CD14-positive monocyte (primary cell): ENCODE results near the gene PTPRE. TPM values are rescaled to one million over a fixed set of nuclear protein-coding genes. Genes with fewer than 3 reads are reported as not detected.

Source experiments
- DNase-seq, 3 donors: peaks; one replicate each; pipeline ENCODE4 v3.0.0-alpha.2; 2011 to 2022
- H2AFZ ChIP-seq: 2 replicates; pipeline ENCODE4 v1.6.0; 2012; ENCODE audit warnings: mild to moderate bottlenecking, low read depth, low read length, inconsistent platforms; ENCODE audit not compliant: insufficient read depth, poor library complexity, severe bottlenecking
- H3K27ac ChIP-seq, 2 donors: 1 replicate in 1 of 2; 2 replicates in 1 of 2; pipeline ENCODE4 v1.5.1; 2012 to 2013; ENCODE audit warnings: low read length in 2 of 2, control low read depth in 1 of 2, inconsistent platforms in 1 of 2, low read depth in 1 of 2, mild to moderate bottlenecking in 1 of 2
- H3K27me3 ChIP-seq, 2 donors: one replicate each; pipeline versions ENCODE4 v1.6.0 to v1.6.1; 2011 to 2013; ENCODE audit warnings: low read length in 2 of 2; ENCODE audit not compliant: control insufficient read depth in 2 of 2, insufficient read depth in 2 of 2
- H3K36me3 ChIP-seq, 2 donors: replicated peaks in 1 of 2; 1 replicate in 1 of 2; 2 replicates in 1 of 2; pipeline versions ENCODE4 v1.5.1 to v1.6.1; 2012 to 2013; ENCODE audit warnings: low read length in 2 of 2, control low read depth in 1 of 2, inconsistent platforms in 1 of 2, mild to moderate bottlenecking in 1 of 2; ENCODE audit not compliant: insufficient read depth in 2 of 2, control insufficient read depth in 1 of 2
- H3K4me1 ChIP-seq, 2 donors: 1 replicate in 1 of 2; 2 replicates in 1 of 2; pipeline versions ENCODE4 v1.5.1 to v1.6.1; 2012 to 2013; ENCODE audit warnings: low read length in 2 of 2, control low read depth in 1 of 2, inconsistent platforms in 1 of 2, mild to moderate bottlenecking in 1 of 2, moderate library complexity in 1 of 2; ENCODE audit not compliant: insufficient read depth in 2 of 2, control insufficient read depth in 1 of 2
- H3K4me2 ChIP-seq: replicated peaks from 2 replicates; pipeline ENCODE3; 2012; ENCODE audit warnings: low read length, moderate library complexity, mild to moderate bottlenecking; ENCODE audit not compliant: poor library complexity, severe bottlenecking; ENCODE audit errors: extremely low read depth
- H3K4me3 ChIP-seq, 3 experiments: fragments of 200-600 bp in 1 of 3; sonication (generic) in 1 of 3; replicated peaks in 1 of 3; 1 replicate in 2 of 3; 2 replicates in 1 of 3; pipeline ENCODE4 v1.5.1; 2011 to 2013; ENCODE audit warnings: low read length in 3 of 3, mild to moderate bottlenecking in 3 of 3, control low read depth in 2 of 3, low read depth in 2 of 3, inconsistent platforms in 1 of 3, moderate library complexity in 1 of 3
- H3K79me2 ChIP-seq: 2 replicates; pipeline ENCODE4 v1.6.0; 2012; ENCODE audit warnings: mild to moderate bottlenecking, control low read depth, inconsistent platforms, low read length, moderate library complexity; ENCODE audit not compliant: insufficient read depth
- H3K9ac ChIP-seq: 2 replicates; pipeline ENCODE4 v1.6.0; 2017; ENCODE audit warnings: low read length, mild to moderate bottlenecking; ENCODE audit not compliant: insufficient read depth, poor library complexity, severe bottlenecking
- H3K9me3 ChIP-seq, 2 donors: replicated peaks in 1 of 2; 1 replicate in 1 of 2; 2 replicates in 1 of 2; pipeline versions ENCODE4 v1.5.1 to v1.6.1; 2012 to 2013; ENCODE audit warnings: low read length in 2 of 2, control low read depth in 1 of 2; ENCODE audit not compliant: control insufficient read depth in 1 of 2, insufficient read depth in 1 of 2
- H4K20me1 ChIP-seq: 2 replicates; pipeline ENCODE4 v1.6.0; 2012; ENCODE audit warnings: mild to moderate bottlenecking, low read length, control low read depth, moderate library complexity; ENCODE audit not compliant: insufficient read depth
- H3K27ac Mint-ChIP-seq, 7 donors: one replicate each; pipeline ENCODE4 v1.8.0; 2020; ENCODE audit warnings: mild to moderate bottlenecking in 7 of 7, mixed read lengths in 7 of 7, moderate library complexity in 6 of 7, inconsistent platforms in 2 of 7
- H3K27me3 Mint-ChIP-seq, 3 donors: one replicate each; pipeline ENCODE4 v1.8.0; 2021 to 2022; ENCODE audit warnings: low read depth in 3 of 3, mild to moderate bottlenecking in 3 of 3, mixed read lengths in 3 of 3, moderate library complexity in 3 of 3, inconsistent platforms in 1 of 3
- H3K36me3 Mint-ChIP-seq, 2 donors: one replicate each; pipeline ENCODE4 v1.8.0; 2020; ENCODE audit warnings: mixed read lengths in 2 of 2, inconsistent platforms in 1 of 2, mild to moderate bottlenecking in 1 of 2
- H3K4me1 Mint-ChIP-seq: one replicate; pipeline ENCODE4 v1.8.0; 2020; ENCODE audit warnings: mild to moderate bottlenecking, mixed read lengths
- H3K4me3 Mint-ChIP-seq, 2 donors: one replicate each; pipeline ENCODE4 v1.8.0; 2020; ENCODE audit warnings: mild to moderate bottlenecking in 2 of 2, mixed read lengths in 2 of 2, moderate library complexity in 1 of 2
- H3K9me3 Mint-ChIP-seq, 7 donors: one replicate each; pipeline ENCODE4 v1.8.0; 2020 to 2022; ENCODE audit warnings: mixed read lengths in 7 of 7, mild to moderate bottlenecking in 6 of 7, moderate library complexity in 6 of 7, inconsistent platforms in 2 of 7
- CTCF ChIP-seq: fragments of 200-600 bp; IDR thresholded peaks from one replicate; pipeline ENCODE4 v1.8.0; 2022; ENCODE audit warnings: antibody characterized with exemption, mild to moderate bottlenecking
- WGBS: methylation state at CpG from one replicate; pipeline ENCODE4 v1.1.5; 2013; ENCODE audit warnings: missing lambda C conversion rate; ENCODE audit not compliant: insufficient coverage; 5-methylcytosine and 5-hydroxymethylcytosine counted together
- intact Hi-C, 2 donors: fragments of 100-400 bp; cut with micrococcal nuclease; formaldehyde crosslinking; loops; one replicate each; pipeline versions ENCODE4 v1.15.0 to v1.15.1; 2023
- polyA plus RNA-seq, 3 donors: library from polyadenylated mRNA; depleted of rRNA in 1 of 3; unstranded in 2 of 3; stranded (reverse) in 1 of 3; fragments of 300-500 nt in 2 of 3; fragments of >200 nt in 1 of 3; fragmentation: Illumina TruSeq in 2 of 3; gene quantifications; 1 replicate in 2 of 3; 2 replicates in 1 of 3; pipeline ENCODE4 v1.2.3, GENCODE V29; 2012 to 2021

Gene PTPRE
- polyA plus RNA-seq, 3 donors, result 95.2 to 271 (median 125) TPM

GRCh38 chr10:128052696-128053095 is 145.8 kb downstream of the PTPRE start:
- Mint-ChIP-seq H3K36me3 (peaks cover 92 to 96% of the 10 kb centered on the region in 2 donors), H3K4me3 (peak overlapping the region; percentile 96 to 99), H3K4me1 (peaks cover 75% of the 10 kb centered on the region), H3K27me3 (peaks cover 0 to 14% (median 0%) of the 10 kb centered on the region in 3 donors), H3K27ac (peak overlapping the region; percentile 97 to 100 (median 98)), H3K9me3 (peaks cover 0 to 2% (median 0%) of the 10 kb centered on the region in 7 donors)
- H4K20me1 ChIP-seq, result peaks cover 94% of the 10 kb centered on the region
- no peak for DNase-seq
- 97% methylated on average over 7 of the region's 7 CpGs for WGBS
- H3K4me1 ChIP-seq, result peaks cover 80 to 92% of the 10 kb centered on the region in 2 donors
- H3K4me2 ChIP-seq, result peak overlapping the region; percentile 94
- H3K27ac ChIP-seq, result peak overlapping the region; percentile 94 to 98
- no peaks in the 10 kb centered on the region for H3K27me3 ChIP-seq
- H3K9ac ChIP-seq, result no peak overlapping the region
- no peak for TF ChIP-seq CTCF
- intact Hi-C loops, result no loop called here
- H3K9me3 ChIP-seq, result no peaks in the 10 kb centered on the region
- H2AFZ ChIP-seq, result no peak overlapping the region
- peak overlapping the region in 1 of 3 experiments; percentile 100 for H3K4me3 ChIP-seq
- H3K36me3 ChIP-seq, result peaks cover 54 to 75% of the 10 kb centered on the region in 2 donors
- peaks cover 99% of the 10 kb centered on the region for H3K79me2 ChIP-seq

DNA sequence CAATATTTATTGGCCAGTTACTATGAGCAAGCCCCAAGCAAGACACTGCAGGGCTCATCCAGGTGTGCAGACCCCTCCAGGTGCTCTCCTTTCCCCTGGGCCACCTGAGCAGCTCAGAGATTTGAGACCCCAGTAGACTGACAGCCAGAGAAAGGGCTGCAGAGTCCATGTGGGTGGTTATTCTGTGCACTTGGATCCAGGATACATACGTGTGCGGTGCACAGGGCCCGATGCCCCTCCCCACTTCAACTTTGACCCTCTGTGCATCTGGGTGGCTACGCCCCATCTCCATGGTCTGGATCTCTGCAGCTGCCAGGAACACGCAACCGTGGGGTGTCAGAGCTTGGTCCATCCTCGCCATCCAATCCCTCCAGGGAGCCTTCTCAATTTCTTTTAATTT is 146.5 kb downstream of the PTPRE start:
- peaks cover 61 to 77% of the 10 kb centered on the region in 2 donors for H3K36me3 ChIP-seq
- H4K20me1 ChIP-seq, result peaks cover 94% of the 10 kb centered on the region
- Mint-ChIP-seq H3K27ac (peak overlapping the region; percentile 97 to 100 (median 98)), H3K9me3 (peaks cover 0 to 2% (median 0%) of the 10 kb centered on the region in 7 donors), H3K36me3 (peaks cover 92 to 96% of the 10 kb centered on the region in 2 donors), H3K27me3 (peaks cover 0 to 14% (median 0%) of the 10 kb centered on the region in 3 donors), H3K4me3 (no peak overlapping the region), H3K4me1 (peaks cover 81% of the 10 kb centered on the region)
- H3K27ac ChIP-seq, result peak overlapping the region; percentile 94 to 98
- no peaks in the 10 kb centered on the region for H3K9me3 ChIP-seq
- peaks cover 87 to 98% of the 10 kb centered on the region in 2 donors for H3K4me1 ChIP-seq
- no peak for DNase-seq
- no CpG with 5 or more reads among the region's 7 CpGs for WGBS
- H2AFZ ChIP-seq, result no peak overlapping the region
- peak overlapping the region in 1 of 3 experiments; percentile 100 for H3K4me3 ChIP-seq
- peaks cover 98% of the 10 kb centered on the region for H3K79me2 ChIP-seq
- H3K27me3 ChIP-seq, result no peaks in the 10 kb centered on the region
- intact Hi-C loops, result no loop called here
- peak overlapping the region; percentile 43 for H3K4me2 ChIP-seq
- TF ChIP-seq CTCF, result no peak
- no peak overlapping the region for H3K9ac ChIP-seq
